Nephron (organoid): ENCODE data around the gene NFAM1.

Source experiments
- H3K27ac Mint-ChIP-seq, 3 experiments: 2 replicates each; pipeline ENCODE4 v1.8.0; 2020; ENCODE audit warnings: mixed read lengths in 3 of 3, mild to moderate bottlenecking in 2 of 3, moderate library complexity in 1 of 3
- H3K27me3 Mint-ChIP-seq: 2 replicates; pipeline ENCODE4 v1.8.0; 2021; ENCODE audit warnings: low read depth, mild to moderate bottlenecking, moderate library complexity, mixed read lengths
- H3K36me3 Mint-ChIP-seq: 2 replicates; pipeline ENCODE4 v1.8.0; 2020; ENCODE audit warnings: low read depth, mixed read lengths
- H3K4me1 Mint-ChIP-seq: 2 replicates; pipeline ENCODE4 v1.8.0; 2020; ENCODE audit warnings: mixed read lengths
- H3K4me3 Mint-ChIP-seq, 3 experiments: 2 replicates each; pipeline ENCODE4 v1.8.0; 2020; ENCODE audit warnings: mild to moderate bottlenecking in 3 of 3, mixed read lengths in 3 of 3, moderate library complexity in 2 of 3
- H3K9me3 Mint-ChIP-seq: 2 replicates; pipeline ENCODE4 v1.8.0; 2020; ENCODE audit warnings: mixed read lengths
- TF ChIP-seq, protein P1 (sequence below), 3 experiments: fragments of 200-600 bp; sonication (generic); IDR thresholded peaks; one replicate each; pipeline ENCODE4 v1.5.0; 2021; ENCODE audit warnings: antibody characterized with exemption in 3 of 3; ENCODE audit not compliant: unreplicated experiment in 3 of 3

The NFAM1 gene

DNA sequence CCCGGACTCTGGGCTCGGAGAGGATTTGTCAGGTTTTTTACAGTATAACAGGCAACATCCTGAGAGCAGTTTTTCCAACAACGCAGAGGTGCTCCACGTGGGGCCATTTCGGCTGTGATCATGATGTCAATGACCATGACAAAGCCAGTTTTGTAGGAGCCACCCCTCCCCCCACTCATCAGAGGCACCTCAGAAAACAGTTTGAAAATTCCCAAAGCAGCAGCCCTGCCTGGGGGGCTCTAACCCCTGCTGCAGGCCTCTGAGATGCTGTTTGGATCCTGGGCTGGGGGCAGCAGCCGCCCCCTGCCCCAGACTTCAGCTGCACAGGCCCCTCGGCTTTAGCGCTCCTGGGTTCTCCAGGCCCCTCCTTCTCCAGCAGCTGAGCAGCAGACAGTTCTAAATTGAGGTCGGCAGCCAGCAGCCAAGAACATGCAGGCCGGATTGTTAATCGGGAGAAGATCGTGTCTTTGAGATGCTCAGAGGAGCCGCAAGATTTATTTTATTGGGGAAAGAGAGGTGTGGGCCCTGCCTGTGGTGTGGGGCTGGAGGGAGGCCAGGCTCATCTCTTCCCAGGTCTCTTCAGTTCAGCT lies 19.4 kb downstream of the NFAM1 start:
- Mint-ChIP-seq H3K4me1 (peaks cover 46% of the 10 kb centered on the region), H3K27me3 (peaks cover 20% of the 10 kb centered on the region)

DNA sequence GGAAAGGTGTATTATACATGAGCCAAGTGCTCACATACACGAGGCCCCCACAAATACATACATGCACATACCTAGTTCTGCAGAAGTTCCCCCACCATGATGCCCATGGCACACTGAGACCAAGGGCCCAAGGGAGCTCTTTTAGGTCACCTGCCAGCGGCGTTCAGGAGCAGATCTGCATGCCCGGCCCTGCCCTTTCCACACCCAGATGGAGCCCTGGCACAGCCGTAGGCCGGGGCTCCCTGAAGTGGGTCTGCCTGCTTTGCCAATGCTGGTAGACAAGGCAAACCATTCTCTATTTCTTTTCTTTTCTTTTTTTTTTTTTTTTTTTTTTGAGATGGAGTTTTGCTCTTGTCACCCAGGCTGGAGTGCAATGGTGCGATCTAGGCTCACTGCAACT lies 21.5 kb downstream of the NFAM1 start:
- no peaks in the 10 kb centered on the region for H3K9me3 Mint-ChIP-seq

More for the DNA sequence above, 19.4 kb downstream of the NFAM1 start:
- peak overlapping the region in 2 of 3 experiments; percentile 29 to 36 for H3K27ac Mint-ChIP-seq
- H3K9me3 Mint-ChIP-seq, result no peaks in the 10 kb centered on the region
- no peak overlapping the region for H3K4me3 Mint-ChIP-seq
- no peaks in the 10 kb centered on the region for H3K36me3 Mint-ChIP-seq
- TF ChIP-seq, protein P1, sequence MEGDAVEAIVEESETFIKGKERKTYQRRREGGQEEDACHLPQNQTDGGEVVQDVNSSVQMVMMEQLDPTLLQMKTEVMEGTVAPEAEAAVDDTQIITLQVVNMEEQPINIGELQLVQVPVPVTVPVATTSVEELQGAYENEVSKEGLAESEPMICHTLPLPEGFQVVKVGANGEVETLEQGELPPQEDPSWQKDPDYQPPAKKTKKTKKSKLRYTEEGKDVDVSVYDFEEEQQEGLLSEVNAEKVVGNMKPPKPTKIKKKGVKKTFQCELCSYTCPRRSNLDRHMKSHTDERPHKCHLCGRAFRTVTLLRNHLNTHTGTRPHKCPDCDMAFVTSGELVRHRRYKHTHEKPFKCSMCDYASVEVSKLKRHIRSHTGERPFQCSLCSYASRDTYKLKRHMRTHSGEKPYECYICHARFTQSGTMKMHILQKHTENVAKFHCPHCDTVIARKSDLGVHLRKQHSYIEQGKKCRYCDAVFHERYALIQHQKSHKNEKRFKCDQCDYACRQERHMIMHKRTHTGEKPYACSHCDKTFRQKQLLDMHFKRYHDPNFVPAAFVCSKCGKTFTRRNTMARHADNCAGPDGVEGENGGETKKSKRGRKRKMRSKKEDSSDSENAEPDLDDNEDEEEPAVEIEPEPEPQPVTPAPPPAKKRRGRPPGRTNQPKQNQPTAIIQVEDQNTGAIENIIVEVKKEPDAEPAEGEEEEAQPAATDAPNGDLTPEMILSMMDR (IDR thresholded peaks at IDR 0.05; ENCODE audit: unreplicated experiment in 3 of 3), result no peak

GRCh38 chr22:42408810-42409529 lies 23.2 kb downstream of the NFAM1 start:
- H3K4me1 Mint-ChIP-seq, result peaks cover 14% of the 10 kb centered on the region
- no peaks in the 10 kb centered on the region for H3K9me3 Mint-ChIP-seq
- TF ChIP-seq, protein P1 (IDR thresholded peaks at IDR 0.05; ENCODE audit: unreplicated experiment in 3 of 3), result no peak
- no peak overlapping the region for H3K27ac Mint-ChIP-seq
- H3K36me3 Mint-ChIP-seq, result no peaks in the 10 kb centered on the region
- H3K27me3 Mint-ChIP-seq, result peaks cover 40% of the 10 kb centered on the region
- no peak overlapping the region for H3K4me3 Mint-ChIP-seq

More for the DNA sequence above, 21.5 kb downstream of the NFAM1 start:
- H3K27me3 Mint-ChIP-seq, result peaks cover 24% of the 10 kb centered on the region
- H3K4me3 Mint-ChIP-seq, result no peak overlapping the region
- no peak overlapping the region for H3K27ac Mint-ChIP-seq
- H3K36me3 Mint-ChIP-seq, result no peaks in the 10 kb centered on the region
- peaks cover 25% of the 10 kb centered on the region for H3K4me1 Mint-ChIP-seq
- TF ChIP-seq, protein P1 (IDR thresholded peaks at IDR 0.05; ENCODE audit: unreplicated experiment in 3 of 3), result no peak

GRCh38 chr22:42408276-42408675 lies 23.9 kb downstream of the NFAM1 start:
- Mint-ChIP-seq H3K27ac (no peak overlapping the region), H3K4me1 (peaks cover 14% of the 10 kb centered on the region), H3K27me3 (peaks cover 40% of the 10 kb centered on the region), H3K36me3 (no peaks in the 10 kb centered on the region), H3K4me3 (no peak overlapping the region), H3K9me3 (no peaks in the 10 kb centered on the region)
- TF ChIP-seq, protein P1 (IDR thresholded peaks at IDR 0.05; ENCODE audit: unreplicated experiment in 3 of 3), result no peak

- Mint-ChIP-seq H3K4me1 (peaks cover 3% of the 10 kb centered on the region), H3K9me3 (no peaks in the 10 kb centered on the region), H3K27me3 (peaks cover 42% of the 10 kb centered on the region), H3K4me3 (no peak overlapping the region), H3K27ac (no peak overlapping the region), H3K36me3 (no peaks in the 10 kb centered on the region)
- TF ChIP-seq, protein P1 (IDR thresholded peaks at IDR 0.05; ENCODE audit: unreplicated experiment in 3 of 3), result no peak
These were observed 27.9 kb downstream of the NFAM1 start for GRCh38 chr22:42404266-42404665.
